GM23338 (cell line): ENCODE results near the gene NR2C1. TPM values are rescaled to one million over a fixed set of nuclear protein-coding genes. Genes with fewer than 3 reads are reported as not detected.

Experiments
- ATAC-seq: fragments of 200-7000 bp; cut with Tn5 transposase; 3 replicates; pipeline ENCODE4 v1.9.1; 2020
- DNase-seq: peaks from one replicate; pipeline ENCODE4 v3.0.0-alpha.2; 2015; ENCODE audit warnings: low spot score
- H2AFZ ChIP-seq: fragments of 200-600 bp; sonication (generic); 2 replicates; pipeline ENCODE4 v1.8.0; 2016; ENCODE audit warnings: antibody characterized with exemption, mild to moderate bottlenecking, moderate library complexity
- H3F3A ChIP-seq: fragments of 200-600 bp; sonication (generic); replicated peaks from 2 replicates; pipeline ENCODE4 v1.8.0; 2017; ENCODE audit warnings: antibody characterized with exemption, mixed run types, low read depth
- H3K27ac ChIP-seq: fragments of 200-600 bp; sonication (generic); 2 replicates; pipeline ENCODE4 v1.6.1; 2016; ENCODE audit warnings: low read depth
- H3K27me3 ChIP-seq: fragments of 200-600 bp; sonication (generic); 2 replicates; pipeline ENCODE4 v1.8.0; 2016; ENCODE audit warnings: mild to moderate bottlenecking, mixed run types, moderate library complexity; ENCODE audit not compliant: insufficient read depth
- H3K36me3 ChIP-seq: fragments of 200-600 bp; sonication (generic); 2 replicates; pipeline ENCODE4 v1.8.0; 2016; ENCODE audit warnings: mild to moderate bottlenecking; ENCODE audit not compliant: insufficient read depth
- H3K4me1 ChIP-seq: fragments of 200-600 bp; sonication (generic); 2 replicates; pipeline ENCODE4 v1.8.0; 2016; ENCODE audit warnings: mild to moderate bottlenecking, moderate library complexity; ENCODE audit not compliant: insufficient read depth
- H3K4me2 ChIP-seq: fragments of 200-600 bp; sonication (generic); 2 replicates; pipeline ENCODE4 v1.7.1; 2017; ENCODE audit warnings: mixed run types
- H3K4me3 ChIP-seq: fragments of 200-600 bp; sonication (generic); 2 replicates; pipeline ENCODE4 v1.6.1; 2016; ENCODE audit warnings: mixed run types
- H3K79me2 ChIP-seq: fragments of 200-600 bp; sonication (generic); replicated peaks from 2 replicates; pipeline ENCODE4 v1.8.0; 2017; ENCODE audit warnings: mild to moderate bottlenecking; ENCODE audit not compliant: insufficient read depth
- H3K9me2 ChIP-seq: fragments of 200-600 bp; sonication (generic); 2 replicates; pipeline ENCODE4 v1.8.0; 2017; ENCODE audit not compliant: insufficient read depth
- H4K20me1 ChIP-seq: fragments of 200-600 bp; sonication (generic); replicated peaks from 2 replicates; pipeline ENCODE4 v1.8.0; 2017; ENCODE audit warnings: mild to moderate bottlenecking; ENCODE audit not compliant: insufficient read depth
- H3K27ac Mint-ChIP-seq: 2 replicates; pipeline ENCODE4 v1.8.0; 2020; ENCODE audit warnings: inconsistent platforms, mild to moderate bottlenecking, moderate library complexity, mixed read lengths
- H3K27me3 Mint-ChIP-seq: 3 replicates; pipeline ENCODE4 v1.8.0; 2022; ENCODE audit warnings: low read depth, mild to moderate bottlenecking, moderate library complexity, mixed read lengths, inconsistent platforms; ENCODE audit not compliant: insufficient read depth, poor library complexity
- H3K36me3 Mint-ChIP-seq: 3 replicates; pipeline ENCODE4 v1.8.0; 2021; ENCODE audit warnings: low read depth, mild to moderate bottlenecking, inconsistent platforms, moderate library complexity, mixed read lengths
- H3K4me1 Mint-ChIP-seq: 3 replicates; pipeline ENCODE4 v1.8.0; 2020; ENCODE audit warnings: mild to moderate bottlenecking, inconsistent platforms, mixed read lengths
- H3K4me3 Mint-ChIP-seq: 3 replicates; pipeline ENCODE4 v1.8.0; 2021; ENCODE audit warnings: moderate library complexity, mild to moderate bottlenecking, inconsistent platforms, mixed read lengths
- H3K9me3 Mint-ChIP-seq: 3 replicates; pipeline ENCODE4 v1.8.0; 2020; ENCODE audit warnings: moderate library complexity, mild to moderate bottlenecking, inconsistent platforms, mixed read lengths
- CREB1 ChIP-seq: fragments of 250-450 bp; sonication (Bioruptor Pico); IDR thresholded peaks from 2 replicates; pipeline ENCODE4 v1.5.0; 2020; ENCODE audit warnings: low read depth, mild to moderate bottlenecking, moderate library complexity
- ETS1 ChIP-seq: IDR thresholded peaks from 2 replicates; pipeline ENCODE4 v1.6.1; 2016; ENCODE audit warnings: antibody characterized with exemption
- EZH2 ChIP-seq: fragments of 200-600 bp; sonication (generic); IDR thresholded peaks from one replicate; pipeline ENCODE4 v1.8.0; 2017; ENCODE audit warnings: antibody characterized with exemption, mild to moderate bottlenecking, low read depth; ENCODE audit not compliant: unreplicated experiment
- NANOG ChIP-seq: IDR thresholded peaks from 2 replicates; pipeline ENCODE4 v1.6.1; 2016; ENCODE audit warnings: antibody characterized with exemption, borderline replicate concordance
- POLR2AphosphoS5 ChIP-seq: IDR thresholded peaks from 2 replicates; pipeline ENCODE4 v1.6.1; 2016; ENCODE audit warnings: antibody characterized with exemption, low read depth
- STAT1 ChIP-seq: IDR thresholded peaks from one replicate; pipeline ENCODE4 v1.6.1; 2016; ENCODE audit warnings: antibody characterized with exemption; ENCODE audit not compliant: unreplicated experiment
- ZNF114 ChIP-seq: fragments of 250-450 bp; sonication (Bioruptor Pico); IDR thresholded peaks from 2 replicates; pipeline ENCODE4 v1.5.0; 2020; ENCODE audit warnings: mild to moderate bottlenecking, moderate library complexity
- ZNF331 ChIP-seq: fragments of 250-450 bp; sonication (Bioruptor Pico); IDR thresholded peaks from 2 replicates; pipeline ENCODE4 v1.5.0; 2020; ENCODE audit warnings: low read depth, mild to moderate bottlenecking, moderate library complexity
- ZNF462 ChIP-seq: fragments of 250-450 bp; sonication (Bioruptor Pico); IDR thresholded peaks from 2 replicates; pipeline ENCODE4 v1.5.0; 2020; ENCODE audit warnings: mild to moderate bottlenecking, moderate library complexity
- polyA plus RNA-seq: library from polyadenylated mRNA; unstranded; fragments of >200 nt; fragmentation: Nextera tagmentation; extraction: Ambion mirVana; gene quantifications from 2 replicates; pipeline ENCODE4 v1.2.1, GENCODE V29; 2016
- total RNA-seq: library from RNA; depleted of rRNA; stranded (reverse); fragments of >200 nt; shearing (Covaris generic); gene quantifications from 2 replicates; pipeline ENCODE4 v1.2.3, GENCODE V29; 2014
- TF ChIP-seq, protein P1 (sequence below), 2 experiments: fragments of 200-600 bp in 1 of 2; sonication (generic) in 1 of 2; conservative IDR thresholded peaks; 2 replicates each; pipeline versions ENCODE4 v1.5.1 to v1.6.1; 2016 to 2017; ENCODE audit warnings: antibody characterized with exemption in 2 of 2, low read depth in 2 of 2, mild to moderate bottlenecking in 2 of 2, moderate library complexity in 1 of 2
- TF ChIP-seq, protein P2 (sequence below): IDR thresholded peaks from one replicate; pipeline ENCODE4 v1.6.1; 2018; ENCODE audit warnings: antibody characterized with exemption; ENCODE audit not compliant: unreplicated experiment

Gene NR2C1
- total and polyA plus RNA-seq, 2 experiments from 2014 or later = 41.1 to 45.3 TPM

GRCh38 chr12:95016120-95016519 is 57.3 kb downstream of the NR2C1 start:
- Histone ChIP-seq H4K20me1 (no peaks in the 10 kb centered on the region), H2AFZ (no peak overlapping the region), H3K4me2 (no peak overlapping the region), H3K4me3 (no peak overlapping the region), H3K27me3 (no peaks in the 10 kb centered on the region), H3K27ac (no peak overlapping the region), H3K9me2 (no peaks in the 10 kb centered on the region), H3K36me3 (no peaks in the 10 kb centered on the region), H3F3A (no peaks in the 10 kb centered on the region), H3K79me2 (no peaks in the 10 kb centered on the region), H3K4me1 (no peaks in the 10 kb centered on the region)
- Mint-ChIP-seq H3K4me3 (no peak overlapping the region), H3K27me3 (no peaks in the 10 kb centered on the region), H3K4me1 (no peaks in the 10 kb centered on the region), H3K27ac (no peak overlapping the region), H3K9me3 (no peaks in the 10 kb centered on the region), H3K36me3 (peaks cover 6% of the 10 kb centered on the region; the same call in 1 of the 3 replicates)
- DNase-seq = no peak
- no peak for ATAC-seq
- TF ChIP-seq CREB1 = no peak
- TF ChIP-seq, protein P1, sequence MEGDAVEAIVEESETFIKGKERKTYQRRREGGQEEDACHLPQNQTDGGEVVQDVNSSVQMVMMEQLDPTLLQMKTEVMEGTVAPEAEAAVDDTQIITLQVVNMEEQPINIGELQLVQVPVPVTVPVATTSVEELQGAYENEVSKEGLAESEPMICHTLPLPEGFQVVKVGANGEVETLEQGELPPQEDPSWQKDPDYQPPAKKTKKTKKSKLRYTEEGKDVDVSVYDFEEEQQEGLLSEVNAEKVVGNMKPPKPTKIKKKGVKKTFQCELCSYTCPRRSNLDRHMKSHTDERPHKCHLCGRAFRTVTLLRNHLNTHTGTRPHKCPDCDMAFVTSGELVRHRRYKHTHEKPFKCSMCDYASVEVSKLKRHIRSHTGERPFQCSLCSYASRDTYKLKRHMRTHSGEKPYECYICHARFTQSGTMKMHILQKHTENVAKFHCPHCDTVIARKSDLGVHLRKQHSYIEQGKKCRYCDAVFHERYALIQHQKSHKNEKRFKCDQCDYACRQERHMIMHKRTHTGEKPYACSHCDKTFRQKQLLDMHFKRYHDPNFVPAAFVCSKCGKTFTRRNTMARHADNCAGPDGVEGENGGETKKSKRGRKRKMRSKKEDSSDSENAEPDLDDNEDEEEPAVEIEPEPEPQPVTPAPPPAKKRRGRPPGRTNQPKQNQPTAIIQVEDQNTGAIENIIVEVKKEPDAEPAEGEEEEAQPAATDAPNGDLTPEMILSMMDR (conservative IDR thresholded peaks at IDR 0.05; ENCODE audit: low read depth in 2 of 2) = no peak
- TF ChIP-seq EZH2 = no peak
- TF ChIP-seq NANOG = no peak
- TF ChIP-seq, protein P2, sequence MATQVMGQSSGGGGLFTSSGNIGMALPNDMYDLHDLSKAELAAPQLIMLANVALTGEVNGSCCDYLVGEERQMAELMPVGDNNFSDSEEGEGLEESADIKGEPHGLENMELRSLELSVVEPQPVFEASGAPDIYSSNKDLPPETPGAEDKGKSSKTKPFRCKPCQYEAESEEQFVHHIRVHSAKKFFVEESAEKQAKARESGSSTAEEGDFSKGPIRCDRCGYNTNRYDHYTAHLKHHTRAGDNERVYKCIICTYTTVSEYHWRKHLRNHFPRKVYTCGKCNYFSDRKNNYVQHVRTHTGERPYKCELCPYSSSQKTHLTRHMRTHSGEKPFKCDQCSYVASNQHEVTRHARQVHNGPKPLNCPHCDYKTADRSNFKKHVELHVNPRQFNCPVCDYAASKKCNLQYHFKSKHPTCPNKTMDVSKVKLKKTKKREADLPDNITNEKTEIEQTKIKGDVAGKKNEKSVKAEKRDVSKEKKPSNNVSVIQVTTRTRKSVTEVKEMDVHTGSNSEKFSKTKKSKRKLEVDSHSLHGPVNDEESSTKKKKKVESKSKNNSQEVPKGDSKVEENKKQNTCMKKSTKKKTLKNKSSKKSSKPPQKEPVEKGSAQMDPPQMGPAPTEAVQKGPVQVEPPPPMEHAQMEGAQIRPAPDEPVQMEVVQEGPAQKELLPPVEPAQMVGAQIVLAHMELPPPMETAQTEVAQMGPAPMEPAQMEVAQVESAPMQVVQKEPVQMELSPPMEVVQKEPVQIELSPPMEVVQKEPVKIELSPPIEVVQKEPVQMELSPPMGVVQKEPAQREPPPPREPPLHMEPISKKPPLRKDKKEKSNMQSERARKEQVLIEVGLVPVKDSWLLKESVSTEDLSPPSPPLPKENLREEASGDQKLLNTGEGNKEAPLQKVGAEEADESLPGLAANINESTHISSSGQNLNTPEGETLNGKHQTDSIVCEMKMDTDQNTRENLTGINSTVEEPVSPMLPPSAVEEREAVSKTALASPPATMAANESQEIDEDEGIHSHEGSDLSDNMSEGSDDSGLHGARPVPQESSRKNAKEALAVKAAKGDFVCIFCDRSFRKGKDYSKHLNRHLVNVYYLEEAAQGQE = no peak
- TF ChIP-seq ETS1 = no peak
- TF ChIP-seq ZNF462 = no peak
- no peak for TF ChIP-seq ZNF331 (CRISPR knock-in tag)
- no peak for TF ChIP-seq POLR2AphosphoS5
- TF ChIP-seq ZNF114 (CRISPR knock-in tag) = no peak
- TF ChIP-seq STAT1 = no peak
